ENCODE results near the gene BORCS6.

Gene BORCS6

GRCh38 chr17:8154608-8155155, 35.3 kb downstream of the BORCS6 start:
- Histone ChIP-seq H3K4me1 (ENCODE audit: control insufficient read depth in 1 of 2, insufficient read depth in 1 of 2, low read depth in 1 of 2, low read length in 1 of 2) (peaks cover 77 to 78% of the 10 kb centered on the region in 2 experiments), H3K9me3 (no peaks in the 10 kb centered on the region), H3K27me3 (peaks cover 15% of the 10 kb centered on the region), H3K36me3 (peaks cover 14% of the 10 kb centered on the region), H3K4me3 (ENCODE audit: low read depth in 1 of 2, low read length in 1 of 2) (peak overlapping the region; percentile 44 to 92), H3K27ac (peak overlapping the region; percentile 90)
- no peak for TF ChIP-seq CTCF (IDR thresholded peaks at IDR 0.05)

GRCh38 chr17:8153957-8154607, 35.9 kb downstream of the BORCS6 start:
- Histone ChIP-seq H3K4me1 (ENCODE audit: control insufficient read depth in 1 of 2, insufficient read depth in 1 of 2, low read depth in 1 of 2, low read length in 1 of 2) (peaks cover 72% of the 10 kb centered on the region in 2 experiments), H3K36me3 (peaks cover 14% of the 10 kb centered on the region), H3K4me3 (ENCODE audit: low read depth in 1 of 2, low read length in 1 of 2) (peak overlapping the region; percentile 44 to 92), H3K27me3 (peaks cover 15% of the 10 kb centered on the region), H3K27ac (peak overlapping the region; percentile 90), H3K9me3 (no peaks in the 10 kb centered on the region)
- no peak for TF ChIP-seq CTCF (IDR thresholded peaks at IDR 0.05)

- H3K27me3 ChIP-seq: peaks cover 15% of the 10 kb centered on the region
- peaks cover 67 to 69% of the 10 kb centered on the region in 2 experiments for H3K4me1 ChIP-seq (ENCODE audit: control insufficient read depth in 1 of 2, insufficient read depth in 1 of 2, low read depth in 1 of 2, low read length in 1 of 2)
- H3K4me3 ChIP-seq (ENCODE audit: low read depth in 1 of 2, low read length in 1 of 2): peak overlapping the region; percentile 44 to 92
These were observed 36.4 kb downstream of the BORCS6 start for GRCh38 chr17:8153525-8153956.

GRCh38 chr17:8153031-8153451, 36.9 kb downstream of the BORCS6 start:
- H3K4me3 ChIP-seq (ENCODE audit: low read depth in 1 of 2, low read length in 1 of 2): peak overlapping the region in 1 of 2 experiments; percentile 95
- H3K36me3 ChIP-seq: peaks cover 9% of the 10 kb centered on the region
- TF ChIP-seq CTCF (IDR thresholded peaks at IDR 0.05): no peak
- no peaks in the 10 kb centered on the region for H3K9me3 ChIP-seq
- peaks cover 15% of the 10 kb centered on the region for H3K27me3 ChIP-seq
- H3K27ac ChIP-seq: peak overlapping the region; percentile 90
- H3K4me1 ChIP-seq (ENCODE audit: control insufficient read depth in 1 of 2, insufficient read depth in 1 of 2, low read depth in 1 of 2, low read length in 1 of 2): peaks cover 62 to 66% of the 10 kb centered on the region in 2 experiments

More at GRCh38 chr17:8153525-8153956, 36.4 kb downstream of the BORCS6 start:
- H3K36me3 ChIP-seq: peaks cover 12% of the 10 kb centered on the region
- H3K9me3 ChIP-seq: no peaks in the 10 kb centered on the region
- H3K27ac ChIP-seq: peak overlapping the region; percentile 90
- TF ChIP-seq CTCF (IDR thresholded peaks at IDR 0.05): no peak

- Histone ChIP-seq H3K9me3 (no peaks in the 10 kb centered on the region), H3K4me3 (ENCODE audit: low read depth in 1 of 2, low read length in 1 of 2) (peak within 1 kb of the TSS; percentile 69 to 95), H3K27me3 (peaks cover 15% of the 10 kb centered on the region), H3K4me1 (ENCODE audit: control insufficient read depth in 1 of 2, insufficient read depth in 1 of 2, low read depth in 1 of 2, low read length in 1 of 2) (peaks cover 61 to 65% of the 10 kb centered on the region in 2 experiments), H3K36me3 (peaks cover 13% of the 10 kb centered on the region), H3K27ac (peak within 1 kb of the TSS; percentile 90)
- TF ChIP-seq CTCF (IDR thresholded peaks at IDR 0.05): no peak
These were observed 37.7 kb downstream of the BORCS6 start, which contains the start of gene PER1 for GRCh38 chr17:8152112-8152775. Gene PER1 (minus strand): TSS chr17:8152404. CDS start chr17:8150706, 1,698 bp downstream.

Data from neutrophil (primary cell).